SK-N-SH (cell line): ENCODE data around the gene PPP3CA. TPM values are rescaled to one million over a fixed set of nuclear protein-coding genes. Genes with fewer than 3 reads are reported as not detected.

Experiments
- CTCF ChIA-PET: fragments of 300-600, 350-600 bp; formaldehyde crosslinking; extraction: SDS; loops from one replicate; lab custom pipeline; 2021; lab: Yijun Ruan, JAX
- POLR2A ChIA-PET: fragments of 350-600 bp; sonication (Branson Sonifier 250); formaldehyde crosslinking; extraction: SDS; loops from one replicate; lab custom pipeline; 2020; ENCODE audit warnings: antibody characterized with exemption, inconsistent platforms; lab: Yijun Ruan, JAX
- DNase-seq: peaks from one replicate; pipeline ENCODE4 v3.0.0; 2012
- H2AFZ ChIP-seq: fragments of 200-600 bp; sonication (generic); 2 replicates; pipeline ENCODE4 v1.8.1; 2016; ENCODE audit warnings: antibody characterized with exemption, mild to moderate bottlenecking, low read depth
- H3F3A ChIP-seq: fragments of 200-600 bp; sonication (generic); replicated peaks from 2 replicates; pipeline ENCODE3; 2016; ENCODE audit warnings: antibody characterized with exemption, mild to moderate bottlenecking; ENCODE audit not compliant: insufficient read depth
- H3K27ac ChIP-seq, 2 experiments: fragments of 200-500 bp in 1 of 2; fragments of 200-600 bp in 1 of 2; sonication (Bioruptor generic) in 1 of 2; sonication (generic), shearing (Covaris generic) in 1 of 2; 2 replicates each; pipeline versions ENCODE4 v1.5.1 to v1.6.1; 2014 to 2016; ENCODE audit warnings: low read depth in 2 of 2, inconsistent platforms in 1 of 2, low read length in 1 of 2, mild to moderate bottlenecking in 1 of 2, mixed read lengths in 1 of 2
- H3K27me3 ChIP-seq: fragments of 200-600 bp; sonication (generic), shearing (Covaris generic); 2 replicates; pipeline ENCODE4 v1.6.1; 2016; ENCODE audit warnings: mixed run types; ENCODE audit not compliant: insufficient read depth
- H3K36me3 ChIP-seq, 2 experiments: fragments of 200-500 bp in 1 of 2; fragments of 200-600 bp in 1 of 2; sonication (Bioruptor generic) in 1 of 2; sonication (generic) in 1 of 2; replicated peaks in 1 of 2; 2 replicates each; pipeline versions ENCODE3 to v1.5.1; 2014 to 2016; ENCODE audit warnings: low read length in 1 of 2, mild to moderate bottlenecking in 1 of 2; ENCODE audit not compliant: insufficient read depth in 2 of 2, control insufficient read depth in 1 of 2
- H3K4me1 ChIP-seq, 2 experiments: fragments of 200-500 bp in 1 of 2; fragments of 200-600 bp in 1 of 2; sonication (Bioruptor generic) in 1 of 2; sonication (generic), shearing (Covaris generic) in 1 of 2; 2 replicates each; pipeline versions ENCODE4 v1.5.1 to v1.6.1; 2014 to 2016; ENCODE audit warnings: low read depth in 1 of 2, low read length in 1 of 2, mixed run types in 1 of 2; ENCODE audit not compliant: insufficient read depth in 2 of 2, control insufficient read depth in 1 of 2
- H3K4me2 ChIP-seq: fragments of 200-600 bp; sonication (generic), shearing (Covaris generic); 2 replicates; pipeline ENCODE4 v1.6.1; 2017; ENCODE audit warnings: mixed run types
- H3K4me3 ChIP-seq, 2 experiments: fragments of 200-500 bp in 1 of 2; fragments of 200-600 bp in 1 of 2; sonication (Bioruptor generic) in 1 of 2; sonication (generic), shearing (Covaris generic) in 1 of 2; 2 replicates each; pipeline versions ENCODE4 v1.5.1 to v1.8.1; 2014 to 2016; ENCODE audit warnings: low read depth in 2 of 2, inconsistent platforms in 1 of 2, low read length in 1 of 2, mild to moderate bottlenecking in 1 of 2, mixed read lengths in 1 of 2, moderate library complexity in 1 of 2
- H3K79me2 ChIP-seq: fragments of 200-600 bp; sonication (generic); 2 replicates; pipeline ENCODE4 v1.8.1; 2017; ENCODE audit warnings: mild to moderate bottlenecking; ENCODE audit not compliant: insufficient read depth
- H3K9ac ChIP-seq: fragments of 200-600 bp; sonication (generic); 2 replicates; pipeline ENCODE4 v1.6.1; 2017; ENCODE audit warnings: mixed run types
- H3K9me2 ChIP-seq: fragments of 200-600 bp; sonication (generic); 2 replicates; pipeline ENCODE4 v1.6.1; 2017; ENCODE audit warnings: mixed run types
- H3K9me3 ChIP-seq: fragments of 200-600 bp; sonication (generic); 2 replicates; pipeline ENCODE4 v1.6.1; 2017; ENCODE audit warnings: mixed run types, mild to moderate bottlenecking, moderate library complexity
- H4K20me1 ChIP-seq: fragments of 200-600 bp; sonication (generic); 2 replicates; pipeline ENCODE4 v1.6.1; 2017; ENCODE audit warnings: mild to moderate bottlenecking, mixed run types; ENCODE audit not compliant: insufficient read depth
- CHD2 ChIP-seq: fragments of 150-350 bp; IDR thresholded peaks from 2 replicates; pipeline ENCODE4 v1.6.1; 2018; ENCODE audit warnings: low read length; ENCODE audit not compliant: partially characterized antibody
- FOXM1 ChIP-seq: IDR thresholded peaks from 2 replicates; pipeline ENCODE4 v1.4.0; 2012; ENCODE audit warnings: low read depth, mild to moderate bottlenecking
- MAX ChIP-seq: IDR thresholded peaks from 2 replicates; pipeline ENCODE4 v1.4.0; 2012; ENCODE audit warnings: low read depth
- REST ChIP-seq: IDR thresholded peaks from 2 replicates; pipeline ENCODE4 v1.6.1; 2012; ENCODE audit warnings: mild to moderate bottlenecking, low read depth, low read length, moderate library complexity
- YY1 ChIP-seq: IDR thresholded peaks from 2 replicates; pipeline ENCODE4 v1.4.0; 2012; ENCODE audit warnings: low read depth, mild to moderate bottlenecking
- ZBTB33 ChIP-seq: IDR thresholded peaks from 2 replicates; pipeline ENCODE4 v1.4.0; 2012; ENCODE audit warnings: low read depth, borderline replicate concordance
- WGBS: methylation state at CpG from one replicate; pipeline ENCODE4 v1.1.6; 2017; ENCODE audit warnings: low lambda C conversion rate; 5-methylcytosine and 5-hydroxymethylcytosine counted together
- polyA plus RNA-seq, 3 experiments: library from polyadenylated mRNA; depleted of rRNA; stranded (reverse); fragments of >200 nt; gene quantifications; 2 replicates each; pipeline ENCODE4 v1.2.3, GENCODE V29; 2012

Gene PPP3CA
- polyA plus RNA-seq, 1 of the 3 experiments (the other 2 are of a cell fraction): 10.7 TPM

- TF ChIP-seq CHD2 (no peak), ZBTB33 (no peak), MAX (no peak), YY1 (no peak), FOXM1 (no peak)
These were observed 72.2 kb downstream of the PPP3CA start (continued) for GRCh38 chr4:101274888-101275752.

GRCh38 chr4:101271516-101271915 is 75.8 kb downstream of the PPP3CA start:
- H3K9me2 ChIP-seq: no peaks in the 10 kb centered on the region
- H2AFZ ChIP-seq: no peak overlapping the region
- TF ChIP-seq MAX (no peak), REST (peak; percentile 93)
- H3K9ac ChIP-seq: no peak overlapping the region
- H3K79me2 ChIP-seq: peaks cover 79% of the 10 kb centered on the region
- ChIA-PET CTCF (no interaction called here), POLR2A (no interaction called here)
- no peak overlapping the region for H3K27ac ChIP-seq
- no peak overlapping the region for H3K4me3 ChIP-seq
- no peak for DNase-seq
- H3K36me3 ChIP-seq: no peaks in the 10 kb centered on the region
- H4K20me1 ChIP-seq: peaks cover 54% of the 10 kb centered on the region; the same call in 1 of the 2 replicates
- H3K27me3 ChIP-seq: no peaks in the 10 kb centered on the region
- H3F3A ChIP-seq: no peaks in the 10 kb centered on the region
- WGBS: 71% methylated on average over 2 of the region's 2 CpGs
- H3K4me1 ChIP-seq: no peaks in the 10 kb centered on the region; a peak in 2 of 4 replicates
- H3K4me2 ChIP-seq: no peak overlapping the region
- no peaks in the 10 kb centered on the region for H3K9me3 ChIP-seq
